GM23248 (cell line): ENCODE results near the gene STK17A. TPM values are rescaled to one million over a fixed set of nuclear protein-coding genes. Genes with fewer than 3 reads are reported as not detected.
"Not testable (repeated sequence)": the region's sequence is repeated elsewhere in the genome, so short reads cannot be mapped to it uniquely, and the experiment has no call there.

ENCODE experiments used
- DNase-seq: peaks from one replicate; pipeline ENCODE4 v3.0.0-alpha.2; 2015
- H2AFZ ChIP-seq: fragments of 200-600 bp; sonication (generic); 2 replicates; pipeline ENCODE4 v1.6.1; 2016; ENCODE audit warnings: antibody characterized with exemption
- H3F3A ChIP-seq: fragments of 200-600 bp; sonication (generic); 2 replicates; pipeline ENCODE4 v1.6.1; 2016; ENCODE audit warnings: mild to moderate bottlenecking, antibody characterized with exemption, mixed run types; ENCODE audit not compliant: insufficient read depth
- H3K27ac ChIP-seq: fragments of 200-600 bp; sonication (generic); 2 replicates; pipeline ENCODE4 v1.5.1; 2016; ENCODE audit warnings: mild to moderate bottlenecking
- H3K27me3 ChIP-seq: fragments of 200-600 bp; sonication (generic); replicated peaks from 2 replicates; pipeline ENCODE4 v1.6.1; 2016; ENCODE audit warnings: mild to moderate bottlenecking; ENCODE audit not compliant: insufficient read depth
- H3K36me3 ChIP-seq: fragments of 200-600 bp; sonication (generic); 2 replicates; pipeline ENCODE4 v1.6.1; 2016; ENCODE audit warnings: low read depth, mild to moderate bottlenecking
- H3K4me1 ChIP-seq: fragments of 200-600 bp; sonication (generic); 2 replicates; pipeline ENCODE4 v1.6.1; 2016; ENCODE audit warnings: mild to moderate bottlenecking; ENCODE audit not compliant: insufficient read depth
- H3K4me2 ChIP-seq: fragments of 200-600 bp; sonication (generic); one replicate; pipeline ENCODE4 v1.6.1; 2016; ENCODE audit warnings: mild to moderate bottlenecking; ENCODE audit not compliant: unreplicated experiment
- H3K4me3 ChIP-seq: fragments of 200-600 bp; sonication (generic); 2 replicates; pipeline ENCODE4 v1.5.1; 2016; ENCODE audit warnings: mild to moderate bottlenecking
- H3K79me2 ChIP-seq: fragments of 200-600 bp; sonication (generic); 2 replicates; pipeline ENCODE4 v1.6.1; 2016; ENCODE audit warnings: mild to moderate bottlenecking; ENCODE audit not compliant: insufficient read depth
- H3K9ac ChIP-seq: fragments of 200-600 bp; sonication (generic); 2 replicates; pipeline ENCODE4 v1.6.1; 2016; ENCODE audit warnings: mild to moderate bottlenecking
- H3K9me2 ChIP-seq: fragments of 200-600 bp; sonication (generic); 2 replicates; pipeline ENCODE4 v1.6.1; 2016; ENCODE audit warnings: mixed run types, mild to moderate bottlenecking, moderate library complexity; ENCODE audit not compliant: insufficient read depth
- H3K9me3 ChIP-seq: fragments of 200-600 bp; sonication (generic); one replicate; pipeline ENCODE4 v1.6.1; 2017; ENCODE audit warnings: low read depth
- H4K20me1 ChIP-seq: fragments of 200-600 bp; sonication (generic); 2 replicates; pipeline ENCODE4 v1.6.0; 2016; ENCODE audit not compliant: insufficient read depth
- EZH2 ChIP-seq: fragments of 200-600 bp; sonication (generic); IDR thresholded peaks from 2 replicates; pipeline ENCODE4 v1.6.1; 2018; ENCODE audit warnings: antibody characterized with exemption, mild to moderate bottlenecking; ENCODE audit not compliant: insufficient read depth, poor library complexity, severe bottlenecking
- EZH2phosphoT487 ChIP-seq: fragments of 200-600 bp; sonication (generic); IDR thresholded peaks from 2 replicates; pipeline ENCODE4 v1.6.1; 2018; ENCODE audit warnings: antibody characterized with exemption, moderate library complexity, mild to moderate bottlenecking, low read depth; ENCODE audit not compliant: insufficient read depth
- WGBS, 2 experiments: methylation state at CpG; one replicate each; pipeline ENCODE4 v1.1.6; 2015 to 2017; ENCODE audit warnings: low lambda C conversion rate in 2 of 2, low coverage in 1 of 2; ENCODE audit errors: missing lambda C conversion rate in 2 of 2; 5-methylcytosine and 5-hydroxymethylcytosine counted together
- in situ Hi-C: fragments of 300-500 bp; cut with MboI; formaldehyde crosslinking; loops from 2 replicates; pipeline ENCODE4 v1.15.0; 2020
- polyA plus RNA-seq: library from polyadenylated mRNA; unstranded; fragments of >200 nt; fragmentation: Nextera tagmentation; extraction: Ambion mirVana; gene quantifications from 2 replicates; pipeline ENCODE4 v1.2.1, GENCODE V29; 2016
- total RNA-seq: library from RNA; depleted of rRNA; stranded (reverse); fragments of >200 nt; shearing (Covaris generic); gene quantifications from 2 replicates; pipeline ENCODE4 v1.2.3, GENCODE V29; 2014

The STK17A gene
- total and polyA plus RNA-seq, 2 experiments from 2014 or later, result 102 to 132 TPM

GRCh38 chr7:43666938-43667337 lies 84.0 kb downstream of the STK17A start:
- peaks cover 96% of the 10 kb centered on the region for H3K79me2 ChIP-seq
- DNase-seq, result peak; percentile 75
- TF ChIP-seq EZH2phosphoT487 (no peak), EZH2 (no peak)
- peak overlapping the region; percentile 32 for H3K9ac ChIP-seq
- H3K27ac ChIP-seq, result peak overlapping the region; percentile 47
- H3K36me3 ChIP-seq, result no peaks in the 10 kb centered on the region
- H3K4me2 ChIP-seq, result peak overlapping the region; percentile 46
- peaks cover 7% of the 10 kb centered on the region; the same call in 1 of the 2 replicates for H3F3A ChIP-seq
- in situ Hi-C loops, result no loop called here
- H3K9me2 ChIP-seq, result no peaks in the 10 kb centered on the region
- no peaks in the 10 kb centered on the region for H3K27me3 ChIP-seq
- H4K20me1 ChIP-seq, result no peaks in the 10 kb centered on the region
- 0 out of 2 replicates have a peak overlapping the region, but pooled peaks have one; percentile 5 for H3K4me3 ChIP-seq
- H3K4me1 ChIP-seq, result peaks cover 36% of the 10 kb centered on the region
- no peaks in the 10 kb centered on the region for H3K9me3 ChIP-seq
- no peak overlapping the region for H2AFZ ChIP-seq

GRCh38 chr7:43668035-43668434 lies 85.1 kb downstream of the STK17A start:
- Histone ChIP-seq H3K79me2 (peaks cover 96% of the 10 kb centered on the region), H3K4me3 (no peak overlapping the region), H3K27ac (no peak overlapping the region), H4K20me1 (no peaks in the 10 kb centered on the region), H3F3A (peaks cover 10% of the 10 kb centered on the region), H3K9ac (no peak overlapping the region), H3K27me3 (no peaks in the 10 kb centered on the region), H2AFZ (no peak overlapping the region), H3K4me1 (peaks cover 36% of the 10 kb centered on the region), H3K9me3 (no peaks in the 10 kb centered on the region), H3K9me2 (no peaks in the 10 kb centered on the region), H3K36me3 (no peaks in the 10 kb centered on the region), H3K4me2 (no peak overlapping the region)
- no peak for DNase-seq
- in situ Hi-C loops, result no loop called here
- no peak for TF ChIP-seq EZH2phosphoT487
- WGBS, 2 experiments, result 96 to 100% methylated on average over 1 of the region's 1 CpG

GRCh38 chr7:43669286-43670081 lies 86.6 kb downstream of the STK17A start:
- no peaks in the 10 kb centered on the region for H3K36me3 ChIP-seq
- no peaks in the 10 kb centered on the region for H3K9me3 ChIP-seq
- in situ Hi-C loops, result no loop called here
- H3K27ac ChIP-seq, result no peak overlapping the region
- no peak overlapping the region for H3K4me2 ChIP-seq
- H3K9me2 ChIP-seq, result no peaks in the 10 kb centered on the region
- H3K9ac ChIP-seq, result no peak overlapping the region
- no peaks in the 10 kb centered on the region for H4K20me1 ChIP-seq
- peaks cover 24% of the 10 kb centered on the region for H3F3A ChIP-seq
- H2AFZ ChIP-seq, result no peak overlapping the region
- peaks cover 43% of the 10 kb centered on the region for H3K4me1 ChIP-seq
- TF ChIP-seq EZH2phosphoT487, result no peak
- TF ChIP-seq EZH2, result no peak
- peak; percentile 42 for DNase-seq
- 71% methylated on average over 15 of the region's 15 CpGs for WGBS, 2 experiments
- H3K79me2 ChIP-seq, result peaks cover 90% of the 10 kb centered on the region
- no peak overlapping the region for H3K4me3 ChIP-seq
- H3K27me3 ChIP-seq, result no peaks in the 10 kb centered on the region

- Histone ChIP-seq H4K20me1 (no peaks in the 10 kb centered on the region), H2AFZ (no peak overlapping the region), H3K27ac (no peak overlapping the region), H3K4me3 (no peak overlapping the region), H3K4me1 (peaks cover 38% of the 10 kb centered on the region), H3K36me3 (no peaks in the 10 kb centered on the region), H3K9me3 (no peaks in the 10 kb centered on the region), H3K9ac (no peak overlapping the region), H3K4me2 (no peak overlapping the region), H3K79me2 (peaks cover 89% of the 10 kb centered on the region), H3K27me3 (no peaks in the 10 kb centered on the region), H3F3A (peaks cover 26% of the 10 kb centered on the region), H3K9me2 (no peaks in the 10 kb centered on the region)
- DNase-seq, result no peak
- 82 to 90% methylated on average over 4 of the region's 4 CpGs for WGBS, 2 experiments
- in situ Hi-C loops, result no loop called here
- TF ChIP-seq EZH2, result no peak
- no peak for TF ChIP-seq EZH2phosphoT487
Observed at GRCh38 chr7:43671521-43671920, 88.6 kb downstream of the STK17A start.

- H3K9me2 ChIP-seq, H3K9me3 ChIP-seq, H2AFZ ChIP-seq, H4K20me1 ChIP-seq, in situ Hi-C loops, DNase-seq, H3K4me2 ChIP-seq, H3K36me3 ChIP-seq, H3K27me3 ChIP-seq, H3K4me3 ChIP-seq: not testable (repeated sequence)
- Histone ChIP-seq H3F3A (peaks cover 22% of the 10 kb centered on the region), H3K79me2 (peaks cover 93% of the 10 kb centered on the region), H3K9ac (peak overlapping the region; percentile 49), H3K4me1 (peaks cover 22% of the 10 kb centered on the region), H3K27ac (peak overlapping the region; percentile 81)
- WGBS, 2 experiments, result 86 to 90% methylated on average over 5 of the region's 5 CpGs
Observed at GRCh38 chr7:43673243-43673976, 90.5 kb downstream of the STK17A start.
